ENCODE results near the gene FAM13A.

FAM13A gene

GRCh38 chr4:88919056-88919455, 137.9 kb downstream of the FAM13A start:
- TF ChIP-seq NFIC (IDR thresholded peaks at IDR 0.05) (no peak), REST (IDR thresholded peaks at IDR 0.05; ENCODE audit: low read depth) (no peak), EGR1 (IDR thresholded peaks at IDR 0.05) (no peak), ZBTB7A (IDR thresholded peaks at IDR 0.05; ENCODE audit: low read depth) (no peak), CEBPB (IDR thresholded peaks at IDR 0.05) (no peak), MAX (IDR thresholded peaks at IDR 0.05) (no peak), USF1 (IDR thresholded peaks at IDR 0.05) (no peak)

- TF ChIP-seq EP300 (IDR thresholded peaks at IDR 0.05; ENCODE audit: borderline replicate concordance), result no peak
- no peak for TF ChIP-seq FOXM1 (IDR thresholded peaks at IDR 0.05; ENCODE audit: borderline replicate concordance, low read depth)
- TF ChIP-seq YY1 (IDR thresholded peaks at IDR 0.05; ENCODE audit: low read depth), result no peak
- no peak for TF ChIP-seq RAD21 (IDR thresholded peaks at IDR 0.05; ENCODE audit: low read depth)
- TF ChIP-seq NFIC (IDR thresholded peaks at IDR 0.05), result no peak
- TF ChIP-seq TCF12 (IDR thresholded peaks at IDR 0.05; ENCODE audit: low read depth), result no peak
- no peak for TF ChIP-seq MAX (IDR thresholded peaks at IDR 0.05)
- TF ChIP-seq ZBTB7A (IDR thresholded peaks at IDR 0.05; ENCODE audit: low read depth), result no peak
- no peak for TF ChIP-seq TAF1 (IDR thresholded peaks at IDR 0.05; ENCODE audit: low read depth)
- TF ChIP-seq CEBPB (IDR thresholded peaks at IDR 0.05), result no peak
- TF ChIP-seq CREB1 (IDR thresholded peaks at IDR 0.05; ENCODE audit: low read depth), result no peak
- no peak for TF ChIP-seq REST (IDR thresholded peaks at IDR 0.05; ENCODE audit: low read depth)
- no peak for TF ChIP-seq EGR1 (IDR thresholded peaks at IDR 0.05)
- TF ChIP-seq TEAD4 (IDR thresholded peaks at IDR 0.05), result no peak
- TF ChIP-seq USF1 (IDR thresholded peaks at IDR 0.05), result no peak
These were observed 145.5 kb downstream of the FAM13A start for GRCh38 chr4:88911246-88912212.

GRCh38 chr4:88910101-88910500, 146.9 kb downstream of the FAM13A start:
- TF ChIP-seq YY1 (IDR thresholded peaks at IDR 0.05; ENCODE audit: low read depth) (no peak), ZBTB7A (IDR thresholded peaks at IDR 0.05; ENCODE audit: low read depth) (no peak), EP300 (IDR thresholded peaks at IDR 0.05; ENCODE audit: borderline replicate concordance) (no peak), TCF12 (IDR thresholded peaks at IDR 0.05; ENCODE audit: low read depth) (no peak), USF1 (IDR thresholded peaks at IDR 0.05) (no peak), CREB1 (IDR thresholded peaks at IDR 0.05; ENCODE audit: low read depth) (no peak), TEAD4 (IDR thresholded peaks at IDR 0.05) (no peak), CEBPB (IDR thresholded peaks at IDR 0.05) (no peak)

GRCh38 chr4:88908521-88908920, 148.5 kb downstream of the FAM13A start:
- TF ChIP-seq TCF12 (IDR thresholded peaks at IDR 0.05; ENCODE audit: low read depth), result no peak
- no peak for TF ChIP-seq MAX (IDR thresholded peaks at IDR 0.05)
- TF ChIP-seq REST (IDR thresholded peaks at IDR 0.05; ENCODE audit: low read depth), result no peak
- no peak for TF ChIP-seq USF1 (IDR thresholded peaks at IDR 0.05)
- no peak for TF ChIP-seq YY1 (IDR thresholded peaks at IDR 0.05; ENCODE audit: low read depth)
- TF ChIP-seq RAD21 (IDR thresholded peaks at IDR 0.05; ENCODE audit: low read depth), result no peak
- TF ChIP-seq NFIC (IDR thresholded peaks at IDR 0.05), result no peak
